Testis (tissue), 3 donors: ENCODE measurements around the gene TTC23. TPM values are rescaled to one million over a fixed set of nuclear protein-coding genes. Genes with fewer than 3 reads are reported as not detected.
"Not testable (repeated sequence)": the region's sequence is repeated elsewhere in the genome, so short reads cannot be mapped to it uniquely, and the experiment has no call there.

ENCODE experiments used
- DNase-seq: peaks from one replicate; pipeline ENCODE4 v3.0.0-alpha.2; 2019
- H3K27ac ChIP-seq, 2 donors: fragments of 200-600 bp; sonication (generic); one replicate each; pipeline ENCODE4 v1.5.1; 2019
- H3K27me3 ChIP-seq: fragments of 200-600 bp; sonication (generic); one replicate; pipeline ENCODE4 v1.5.1; 2019
- H3K36me3 ChIP-seq: fragments of 200-600 bp; sonication (generic); one replicate; pipeline ENCODE4 v1.5.1; 2017; ENCODE audit warnings: low read depth; ENCODE audit errors: missing control alignments
- H3K4me1 ChIP-seq: fragments of 200-600 bp; sonication (generic); one replicate; pipeline ENCODE4 v1.5.1; 2019
- H3K4me3 ChIP-seq, 2 donors: fragments of 200-600 bp; sonication (generic); one replicate each; pipeline ENCODE4 v1.5.1; 2017 to 2019
- H3K9me3 ChIP-seq: fragments of 200-600 bp; sonication (generic); one replicate; pipeline ENCODE4 v1.5.1; 2017
- CTCF ChIP-seq, 3 experiments: fragments of 450-650 bp in 2 of 3; fragments of 200-600 bp in 1 of 3; sonication (generic) in 1 of 3; IDR thresholded peaks; one replicate each; pipeline ENCODE4 v1.5.1; 2016 to 2019; ENCODE audit warnings: antibody characterized with exemption in 3 of 3, mild to moderate bottlenecking in 2 of 3, moderate library complexity in 1 of 3
- POLR2A ChIP-seq: fragments of 450-650 bp; IDR thresholded peaks from one replicate; pipeline ENCODE4 v1.6.1; 2017; ENCODE audit warnings: antibody characterized with exemption, mild to moderate bottlenecking, moderate library complexity
- WGBS, 2 donors: methylation state at CpG; one replicate each; pipeline ENCODE4 v1.1.5; 2018; 5-methylcytosine and 5-hydroxymethylcytosine counted together
- intact Hi-C: fragments of 100-400 bp; cut with DNase I; formaldehyde crosslinking; loops from one replicate; pipeline ENCODE4 v1.15.1; 2023; ENCODE audit warnings: low total_unique reads
- polyA plus RNA-seq: library from polyadenylated mRNA; stranded (reverse); fragments of 350-450 nt; fragmentation: Illumina TruSeq; extraction: RNeasy Lipid Tissue Mini Kit (QIAGEN cat#74804); gene quantifications from one replicate; pipeline ENCODE4 v1.2.3, GENCODE V29; 2014; ENCODE audit warnings: low read depth, low replicate concordance; ENCODE audit not compliant: insufficient read depth
- total RNA-seq, 2 donors: library from RNA; depleted of rRNA; stranded (reverse); fragments of >200 nt; gene quantifications; one replicate each; pipeline ENCODE4 v1.2.3, GENCODE V29; 2016

The TTC23 gene
- total and polyA plus RNA-seq, 3 donors from 2014 or later = 26.6 to 40.5 (median 37.2) TPM

- H3K36me3 ChIP-seq = no peaks in the 10 kb centered on the region
- 77 to 82% methylated on average over 3 of the region's 3 CpGs for WGBS, 2 donors
Measured at GRCh38 chr15:99247062-99247461, 2.3 kb downstream of the TTC23 start.

GRCh38 chr15:99244306-99244705 lies 5.1 kb downstream of the TTC23 start:
- TF ChIP-seq CTCF (IDR thresholded peaks at IDR 0.05) (no peak), POLR2A (no peak)
- H3K36me3 ChIP-seq = no peaks in the 10 kb centered on the region
- no peak overlapping the region for H3K27ac ChIP-seq
- 94 to 95% methylated on average over 4 of the region's 4 CpGs for whole genome bisulfite sequencing, 2 donors
- H3K27me3 ChIP-seq = no peaks in the 10 kb centered on the region
- no peak overlapping the region for H3K4me3 ChIP-seq
- H3K9me3 ChIP-seq = no peaks in the 10 kb centered on the region
- peaks cover 3% of the 10 kb centered on the region for H3K4me1 ChIP-seq
- DNase-seq = no peak
- intact Hi-C loops = no loop called here

More at GRCh38 chr15:99247062-99247461, 2.3 kb downstream of the TTC23 start:
- Histone ChIP-seq H3K4me1 (peaks cover 4% of the 10 kb centered on the region), H3K9me3 (no peaks in the 10 kb centered on the region), H3K27me3 (no peaks in the 10 kb centered on the region), H3K4me3 (no peak overlapping the region), H3K27ac (no peak overlapping the region)
- intact Hi-C loops = no loop called here
- DNase-seq = no peak
- no peak for TF ChIP-seq POLR2A
- TF ChIP-seq CTCF (IDR thresholded peaks at IDR 0.05) = no peak

GRCh38 chr15:99241752-99242151 lies 7.6 kb downstream of the TTC23 start:
- no peak for DNase-seq
- Histone ChIP-seq H3K27me3 (no peaks in the 10 kb centered on the region), H3K9me3 (no peaks in the 10 kb centered on the region), H3K27ac (no peak overlapping the region), H3K4me3 (no peak overlapping the region), H3K4me1 (no peaks in the 10 kb centered on the region), H3K36me3 (no peaks in the 10 kb centered on the region)
- intact Hi-C loops = no loop called here
- 55 to 66% methylated on average over 9 of the region's 9 CpGs for WGBS, 2 donors
- TF ChIP-seq CTCF (IDR thresholded peaks at IDR 0.05) (no peak), POLR2A (no peak)

GRCh38 chr15:99239545-99240198 lies 9.7 kb downstream of the TTC23 start:
- H3K27me3 ChIP-seq = no peaks in the 10 kb centered on the region
- WGBS, 2 donors = 78 to 84% methylated on average over 1 of the region's 1 CpG
- H3K4me1 ChIP-seq = no peaks in the 10 kb centered on the region
- no peak for DNase-seq
- H3K4me3 ChIP-seq = no peak overlapping the region
- no peak overlapping the region for H3K27ac ChIP-seq
- H3K9me3 ChIP-seq = no peaks in the 10 kb centered on the region
- TF ChIP-seq POLR2A (no peak), CTCF (IDR thresholded peaks at IDR 0.05) (no peak)
- intact Hi-C loops = no loop called here
- H3K36me3 ChIP-seq = no peaks in the 10 kb centered on the region

GRCh38 chr15:99238849-99239248 lies 10.5 kb downstream of the TTC23 start:
- no peak for TF ChIP-seq CTCF (IDR thresholded peaks at IDR 0.05)
- TF ChIP-seq POLR2A = no peak
- WGBS, 2 donors = 74 to 95% methylated on average over 3 of the region's 3 CpGs

GRCh38 chr15:99234160-99234559 lies 15.2 kb downstream of the TTC23 start:
- intact Hi-C loops, H3K27ac ChIP-seq, H3K9me3 ChIP-seq, H3K27me3 ChIP-seq, DNase-seq, H3K4me3 ChIP-seq, H3K36me3 ChIP-seq, H3K4me1 ChIP-seq: not testable (repeated sequence)
- 88 to 95% methylated on average over 6 of the region's 6 CpGs for WGBS, 2 donors

More at GRCh38 chr15:99238849-99239248, 10.5 kb downstream of the TTC23 start:
- Histone ChIP-seq H3K27me3 (no peaks in the 10 kb centered on the region), H3K36me3 (no peaks in the 10 kb centered on the region), H3K27ac (no peak overlapping the region), H3K4me3 (no peak overlapping the region), H3K9me3 (no peaks in the 10 kb centered on the region), H3K4me1 (no peaks in the 10 kb centered on the region)
- intact Hi-C loops = no loop called here
- no peak for DNase-seq
